C4-2B (cell line): ENCODE data around the gene CDHR5.

Experiments used
- H3K27ac ChIP-seq: fragments of 450-650 bp; 2 replicates; pipeline ENCODE4 v1.5.1; 2017
- CTCF ChIP-seq: fragments of 450-650 bp; conservative IDR thresholded peaks from 2 replicates; pipeline ENCODE4 v1.5.1; 2017; ENCODE audit warnings: mild to moderate bottlenecking
- ZFX ChIP-seq: fragments of 450-650 bp; IDR thresholded peaks from 2 replicates; pipeline ENCODE4 v1.6.1; 2017

Gene CDHR5

GRCh38 chr11:611001-611996 lies 13.5 kb downstream of the CDHR5 start:
- no peak overlapping the region for H3K27ac ChIP-seq
- no peak for TF ChIP-seq CTCF
- TF ChIP-seq ZFX = no peak

- H3K27ac ChIP-seq = no peak overlapping the region
- TF ChIP-seq ZFX (no peak), CTCF (no peak)
Measured at GRCh38 chr11:610146-610801, 14.5 kb downstream of the CDHR5 start.

- no peak for TF ChIP-seq CTCF
- TF ChIP-seq ZFX = no peak
- no peak overlapping the region for H3K27ac ChIP-seq
Measured at GRCh38 chr11:609341-609811, 15.4 kb downstream of the CDHR5 start.

GRCh38 chr11:608791-609251 lies 15.9 kb downstream of the CDHR5 start:
- H3K27ac ChIP-seq = no peak overlapping the region
- TF ChIP-seq ZFX = no peak
- no peak for TF ChIP-seq CTCF

- H3K27ac ChIP-seq = no peak overlapping the region
- TF ChIP-seq ZFX (no peak), CTCF (no peak)
Measured at GRCh38 chr11:607971-608659, 16.6 kb downstream of the CDHR5 start.

- H3K27ac ChIP-seq = peak overlapping the region; percentile 36; the same call in 1 of the 2 replicates
- TF ChIP-seq ZFX (no peak), CTCF (no peak)
Measured at GRCh38 chr11:607020-607780, 17.6 kb downstream of the CDHR5 start.
